ENCODE data around the gene INF2.

- TF ChIP-seq CTCF (conservative IDR thresholded peaks at IDR 0.05; ENCODE audit: low read depth, low read length) (no peak), EZH2 (IDR thresholded peaks at IDR 0.05; ENCODE audit: borderline replicate concordance, low read depth, low read length, poor library complexity, severe bottlenecking) (no peak)
These were observed 33.7 kb downstream of the INF2 start for GRCh38 chr14:104722938-104723650.
